Neuronal stem cell (in vitro differentiated cells): ENCODE measurements around the gene EBP.

ENCODE experiments used
- DNase-seq: peaks from one replicate; pipeline ENCODE4 v3.0.0-alpha.2; 2013; ENCODE audit warnings: low spot score
- H2AFZ ChIP-seq: one replicate; pipeline ENCODE4 v1.6.1; 2013; ENCODE audit warnings: mild to moderate bottlenecking, low read length, inconsistent platforms
- H2AK5ac ChIP-seq: 2 replicates; pipeline ENCODE4 v1.6.1; 2013; ENCODE audit warnings: low read depth, mild to moderate bottlenecking, inconsistent platforms, low read length, moderate library complexity, mixed read lengths
- H2BK120ac ChIP-seq: 2 replicates; pipeline ENCODE4 v1.6.1; 2013; ENCODE audit warnings: low read depth, mild to moderate bottlenecking, inconsistent platforms, low read length, moderate library complexity, mixed read lengths
- H2BK12ac ChIP-seq: one replicate; pipeline ENCODE4 v1.6.1; 2013; ENCODE audit warnings: low read length, inconsistent platforms
- H2BK15ac ChIP-seq: 2 replicates; pipeline ENCODE4 v1.6.1; 2013; ENCODE audit warnings: mild to moderate bottlenecking, low read length, inconsistent platforms, mixed read lengths
- H2BK5ac ChIP-seq: one replicate; pipeline ENCODE4 v1.6.1; 2013; ENCODE audit warnings: inconsistent platforms, mild to moderate bottlenecking, low read length, moderate library complexity
- H3K14ac ChIP-seq: one replicate; pipeline ENCODE4 v1.6.1; 2013; ENCODE audit warnings: low read length, inconsistent platforms
- H3K18ac ChIP-seq: 2 replicates; pipeline ENCODE4 v1.6.1; 2013; ENCODE audit warnings: low read length, inconsistent platforms
- H3K23ac ChIP-seq: 2 replicates; pipeline ENCODE4 v1.6.1; 2013; ENCODE audit warnings: low read depth, mild to moderate bottlenecking, mixed read lengths, low read length, inconsistent platforms; ENCODE audit not compliant: poor library complexity
- H3K27ac ChIP-seq: replicated peaks from 3 replicates; pipeline ENCODE4 v1.5.1; 2013; ENCODE audit warnings: low read length, inconsistent platforms
- H3K27me3 ChIP-seq, 3 experiments: 2 replicates each; pipeline ENCODE4 v1.6.1; 2013; ENCODE audit warnings: low read length in 3 of 3, mild to moderate bottlenecking in 2 of 3, inconsistent platforms in 1 of 3, low read depth in 1 of 3, mixed read lengths in 1 of 3, moderate library complexity in 1 of 3; ENCODE audit not compliant: control insufficient read depth in 3 of 3, insufficient read depth in 3 of 3
- H3K36me3 ChIP-seq, 2 donors: replicated peaks in 1 of 2; 2 replicates each; pipeline ENCODE4 v1.6.1; 2013; ENCODE audit warnings: low read length in 2 of 2; ENCODE audit not compliant: control insufficient read depth in 2 of 2, insufficient read depth in 2 of 2
- H3K4ac ChIP-seq: 2 replicates; pipeline ENCODE4 v1.6.1; 2013; ENCODE audit warnings: inconsistent platforms, mild to moderate bottlenecking, low read length, moderate library complexity
- H3K4me1 ChIP-seq, 2 donors: 1 replicate in 1 of 2; 2 replicates in 1 of 2; pipeline ENCODE4 v1.6.1; 2013; ENCODE audit warnings: low read length in 2 of 2, low read depth in 1 of 2; ENCODE audit not compliant: control insufficient read depth in 2 of 2, insufficient read depth in 1 of 2
- H3K4me2 ChIP-seq: one replicate; pipeline ENCODE4 v1.6.1; 2013; ENCODE audit warnings: mild to moderate bottlenecking, low read length, inconsistent platforms; ENCODE audit not compliant: insufficient read depth, poor library complexity, severe bottlenecking
- H3K4me3 ChIP-seq, 2 donors: 2 replicates each; pipeline ENCODE4 v1.5.1; 2013; ENCODE audit warnings: low read length in 2 of 2, mild to moderate bottlenecking in 2 of 2, inconsistent platforms in 1 of 2, moderate library complexity in 1 of 2
- H3K79me1 ChIP-seq: one replicate; pipeline ENCODE4 v1.6.1; 2013; ENCODE audit warnings: low read depth, mild to moderate bottlenecking, inconsistent platforms, low read length, moderate library complexity
- H3K9ac ChIP-seq: one replicate; pipeline ENCODE4 v1.6.1; 2013; ENCODE audit warnings: mild to moderate bottlenecking, low read depth, low read length, inconsistent platforms; ENCODE audit not compliant: poor library complexity
- H3K9me3 ChIP-seq, 2 donors: replicated peaks in 1 of 2; 2 replicates each; pipeline versions ENCODE3 to v1.6.1; 2013; ENCODE audit warnings: low read length in 2 of 2, mild to moderate bottlenecking in 2 of 2, inconsistent platforms in 1 of 2, low read depth in 1 of 2, mixed read lengths in 1 of 2, moderate library complexity in 1 of 2; ENCODE audit not compliant: control insufficient read depth in 2 of 2, insufficient read depth in 1 of 2
- H4K8ac ChIP-seq: one replicate; pipeline ENCODE4 v1.6.1; 2013; ENCODE audit warnings: low read depth, mild to moderate bottlenecking, inconsistent platforms, low read length, moderate library complexity
- H4K91ac ChIP-seq: one replicate; pipeline ENCODE4 v1.6.1; 2013; ENCODE audit warnings: low read length, low read depth, mild to moderate bottlenecking, inconsistent platforms; ENCODE audit not compliant: poor library complexity
- WGBS, 2 donors: extraction: QIAGEN DNeasy Blood & Tissue Kit; methylation state at CpG; one replicate each; pipeline ENCODE4 v1.1.7; 2013; ENCODE audit warnings: missing lambda C conversion rate in 2 of 2, mixed read lengths in 1 of 2; ENCODE audit not compliant: insufficient read length in 2 of 2, insufficient replicate concordance in 1 of 2; ENCODE audit errors: extremely low coverage in 2 of 2; 5-methylcytosine and 5-hydroxymethylcytosine counted together

EBP gene

DNA sequence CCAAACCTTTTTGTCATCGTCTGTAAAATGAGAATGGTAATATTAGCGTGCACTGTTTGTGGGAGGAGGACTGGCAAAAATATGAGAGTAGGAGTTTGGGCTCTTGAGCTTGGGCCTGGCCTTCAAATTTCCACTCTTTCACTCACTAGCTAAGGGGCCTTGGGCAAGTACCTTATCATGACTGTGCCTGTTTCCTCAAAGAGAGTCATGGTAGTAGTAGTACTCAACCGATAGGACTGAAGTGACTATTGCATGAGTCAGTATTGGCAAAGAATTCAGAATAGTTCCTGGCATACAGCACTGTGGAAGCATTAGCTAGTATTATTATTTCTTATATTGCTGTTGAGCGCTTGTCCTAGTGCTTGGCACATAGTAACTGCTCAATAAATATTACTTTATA, 36.7 kb downstream of the EBP start:
- H3K18ac ChIP-seq, result no peak overlapping the region
- no peaks in the 10 kb centered on the region for H3K4me1 ChIP-seq
- no peak overlapping the region for H3K4me3 ChIP-seq
- no peak overlapping the region for H2AK5ac ChIP-seq
- H2BK15ac ChIP-seq, result no peak overlapping the region
- H3K9me3 ChIP-seq, result no peaks in the 10 kb centered on the region
- no peaks in the 10 kb centered on the region for H3K79me1 ChIP-seq
- H2BK5ac ChIP-seq, result no peak overlapping the region
- H2AFZ ChIP-seq, result no peak overlapping the region
- no peak overlapping the region for H2BK12ac ChIP-seq
- H3K4me2 ChIP-seq, result no peak overlapping the region
- H3K14ac ChIP-seq, result no peak overlapping the region
- H2BK120ac ChIP-seq, result no peak overlapping the region
- H3K4ac ChIP-seq, result no peak overlapping the region
- no peaks in the 10 kb centered on the region for H3K27me3 ChIP-seq
- H3K23ac ChIP-seq, result no peak overlapping the region
- WGBS, 2 donors, result no CpG with 5 or more reads among the region's 4 CpGs
- H4K8ac ChIP-seq, result no peak overlapping the region
- no peak for DNase-seq
- H3K27ac ChIP-seq, result no peak overlapping the region
- peaks cover 14 to 29% of the 10 kb centered on the region in 2 donors for H3K36me3 ChIP-seq
- H3K9ac ChIP-seq, result no peak overlapping the region
- no peak overlapping the region for H4K91ac ChIP-seq

DNA sequence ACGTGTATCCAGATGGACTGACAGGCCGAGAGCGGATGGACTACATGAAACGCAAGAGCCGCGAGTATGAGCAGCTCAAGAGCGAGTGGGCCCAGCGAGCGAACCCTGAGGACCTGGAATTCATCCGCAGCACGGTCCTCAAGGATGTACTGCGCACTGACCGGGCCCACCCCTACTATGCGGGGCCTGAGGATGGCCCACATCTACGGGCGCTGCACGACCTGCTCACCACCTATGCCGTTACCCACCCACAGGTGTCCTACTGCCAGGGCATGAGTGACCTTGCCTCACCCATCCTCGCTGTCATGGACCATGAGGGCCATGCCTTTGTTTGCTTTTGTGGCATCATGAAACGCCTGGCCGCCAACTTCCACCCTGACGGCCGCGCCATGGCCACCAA, 38.0 kb downstream of the EBP start:
- Histone ChIP-seq H2AK5ac (no peak overlapping the region), H2AFZ (no peak overlapping the region), H2BK5ac (no peak overlapping the region), H2BK120ac (no peak overlapping the region), H3K27me3 (no peaks in the 10 kb centered on the region), H3K9ac (no peak overlapping the region), H3K36me3 (peaks cover 16 to 29% of the 10 kb centered on the region in 2 donors), H3K14ac (no peak overlapping the region), H3K9me3 (no peaks in the 10 kb centered on the region), H3K27ac (no peak overlapping the region), H4K91ac (no peak overlapping the region), H2BK12ac (no peak overlapping the region), H3K4ac (no peak overlapping the region), H3K23ac (no peak overlapping the region), H4K8ac (no peak overlapping the region), H2BK15ac (no peak overlapping the region), H3K18ac (no peak overlapping the region), H3K4me1 (no peaks in the 10 kb centered on the region), H3K4me2 (no peak overlapping the region), H3K4me3 (no peak overlapping the region), H3K79me1 (no peaks in the 10 kb centered on the region)
- WGBS, 2 donors, result no CpG with 5 or more reads among the region's 24 CpGs
- no peak for DNase-seq

GRCh38 chrX:48560056-48560455, 38.4 kb downstream of the EBP start:
- H3K4me3 ChIP-seq, result no peak overlapping the region
- H3K9ac ChIP-seq, result no peak overlapping the region
- no peak overlapping the region for H4K91ac ChIP-seq
- no peak overlapping the region for H2BK15ac ChIP-seq
- H3K27me3 ChIP-seq, result no peaks in the 10 kb centered on the region
- no peak overlapping the region for H3K23ac ChIP-seq
- no peak overlapping the region for H2AK5ac ChIP-seq
- no peak overlapping the region for H3K4me2 ChIP-seq
- no peaks in the 10 kb centered on the region for H3K79me1 ChIP-seq
- no peak overlapping the region for H3K27ac ChIP-seq
- H3K14ac ChIP-seq, result no peak overlapping the region
- H3K36me3 ChIP-seq, result peaks cover 16 to 29% of the 10 kb centered on the region in 2 donors
- H3K18ac ChIP-seq, result no peak overlapping the region
- no peak overlapping the region for H4K8ac ChIP-seq
- no CpG with 5 or more reads among the region's 14 CpGs for WGBS, 2 donors
- no peaks in the 10 kb centered on the region for H3K9me3 ChIP-seq
- no peak for DNase-seq
- no peak overlapping the region for H2BK12ac ChIP-seq
- H2BK5ac ChIP-seq, result no peak overlapping the region
- no peaks in the 10 kb centered on the region for H3K4me1 ChIP-seq
- no peak overlapping the region for H2BK120ac ChIP-seq
- no peak overlapping the region for H2AFZ ChIP-seq
- no peak overlapping the region for H3K4ac ChIP-seq

- Histone ChIP-seq H3K4me3 (no peak overlapping the region), H2BK120ac (no peak overlapping the region), H3K36me3 (peaks cover 16 to 29% of the 10 kb centered on the region in 2 donors), H3K79me1 (no peaks in the 10 kb centered on the region), H3K9ac (no peak overlapping the region), H2BK5ac (no peak overlapping the region), H3K23ac (no peak overlapping the region), H2AK5ac (no peak overlapping the region), H2AFZ (no peak overlapping the region), H3K27ac (no peak overlapping the region), H3K27me3 (no peaks in the 10 kb centered on the region), H2BK12ac (no peak overlapping the region), H3K4me1 (no peaks in the 10 kb centered on the region), H3K18ac (no peak overlapping the region), H4K91ac (no peak overlapping the region), H3K14ac (no peak overlapping the region), H3K9me3 (no peaks in the 10 kb centered on the region), H3K4ac (no peak overlapping the region), H3K4me2 (no peak overlapping the region), H4K8ac (no peak overlapping the region), H2BK15ac (no peak overlapping the region)
- no peak for DNase-seq
- WGBS, 2 donors, result no CpG with 5 or more reads among the region's 12 CpGs
These were observed 39.1 kb downstream of the EBP start for GRCh38 chrX:48560681-48561080.
